ENCODE data around the gene PARVG. TPM values are rescaled to one million over a fixed set of nuclear protein-coding genes. Genes with fewer than 3 reads are reported as not detected.

The PARVG gene
- total RNA-seq, 4 donors from 2014 or later: 7.1 to 16.2 (median 11.2) TPM

DNA sequence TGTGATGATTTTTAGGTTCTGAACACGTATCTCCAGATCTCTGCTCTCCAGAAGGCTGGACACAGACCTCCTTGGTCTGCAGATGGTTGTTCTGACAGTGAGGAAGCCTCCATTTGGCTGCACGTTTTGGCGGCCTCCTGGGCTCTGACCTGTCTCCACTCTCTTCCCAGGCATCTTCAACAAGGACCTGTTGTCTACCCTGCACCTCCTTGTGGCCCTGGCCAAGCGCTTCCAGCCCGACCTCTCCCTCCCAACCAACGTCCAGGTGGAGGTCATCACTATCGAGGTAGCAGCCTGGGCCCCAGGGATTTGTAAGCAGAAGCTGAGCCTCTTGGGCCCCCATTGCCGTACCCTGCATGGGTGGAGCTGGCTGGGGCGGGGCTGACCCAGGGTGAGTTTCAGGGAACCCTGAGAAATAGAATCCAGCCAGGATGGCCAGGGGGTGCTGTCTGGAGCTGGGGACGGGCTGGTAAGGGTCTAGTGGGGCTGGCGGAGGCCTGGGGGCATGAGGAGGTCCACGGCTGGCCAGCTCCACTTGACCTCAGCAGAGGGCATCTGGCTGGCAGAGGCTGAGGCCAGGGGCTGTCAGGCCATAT, 9.8 kb downstream of the PARVG start:
- Histone ChIP-seq H3K36me3 (no peaks in the 10 kb centered on the region), H3K4me3 (no peak overlapping the region), H3K27me3 (peaks cover 0 to 61% (median 0%) of the 10 kb centered on the region in 4 donors), H3K9me3 (no peaks in the 10 kb centered on the region), H3K4me1 (peaks cover 0 to 3% (median 2%) of the 10 kb centered on the region in 4 donors), H3K27ac (replicated peaks in 1 of 4) (no peak overlapping the region)
- intact Hi-C loops (cut with DNase I): no loop called here
- no peak for TF ChIP-seq POLR2A (IDR thresholded peaks at IDR 0.05; ENCODE audit: low read depth)
- no peak for TF ChIP-seq EP300 (IDR thresholded peaks at IDR 0.05)
- no peak for TF ChIP-seq POLR2AphosphoS5 (IDR thresholded peaks at IDR 0.05)
- TF ChIP-seq, protein P1, sequence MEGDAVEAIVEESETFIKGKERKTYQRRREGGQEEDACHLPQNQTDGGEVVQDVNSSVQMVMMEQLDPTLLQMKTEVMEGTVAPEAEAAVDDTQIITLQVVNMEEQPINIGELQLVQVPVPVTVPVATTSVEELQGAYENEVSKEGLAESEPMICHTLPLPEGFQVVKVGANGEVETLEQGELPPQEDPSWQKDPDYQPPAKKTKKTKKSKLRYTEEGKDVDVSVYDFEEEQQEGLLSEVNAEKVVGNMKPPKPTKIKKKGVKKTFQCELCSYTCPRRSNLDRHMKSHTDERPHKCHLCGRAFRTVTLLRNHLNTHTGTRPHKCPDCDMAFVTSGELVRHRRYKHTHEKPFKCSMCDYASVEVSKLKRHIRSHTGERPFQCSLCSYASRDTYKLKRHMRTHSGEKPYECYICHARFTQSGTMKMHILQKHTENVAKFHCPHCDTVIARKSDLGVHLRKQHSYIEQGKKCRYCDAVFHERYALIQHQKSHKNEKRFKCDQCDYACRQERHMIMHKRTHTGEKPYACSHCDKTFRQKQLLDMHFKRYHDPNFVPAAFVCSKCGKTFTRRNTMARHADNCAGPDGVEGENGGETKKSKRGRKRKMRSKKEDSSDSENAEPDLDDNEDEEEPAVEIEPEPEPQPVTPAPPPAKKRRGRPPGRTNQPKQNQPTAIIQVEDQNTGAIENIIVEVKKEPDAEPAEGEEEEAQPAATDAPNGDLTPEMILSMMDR (IDR thresholded peaks at IDR 0.05): no peak
- 90% methylated on average over 10 of the region's 12 CpGs for WGBS
- no peak for DNase-seq (ENCODE audit: extremely low spot score)

DNA sequence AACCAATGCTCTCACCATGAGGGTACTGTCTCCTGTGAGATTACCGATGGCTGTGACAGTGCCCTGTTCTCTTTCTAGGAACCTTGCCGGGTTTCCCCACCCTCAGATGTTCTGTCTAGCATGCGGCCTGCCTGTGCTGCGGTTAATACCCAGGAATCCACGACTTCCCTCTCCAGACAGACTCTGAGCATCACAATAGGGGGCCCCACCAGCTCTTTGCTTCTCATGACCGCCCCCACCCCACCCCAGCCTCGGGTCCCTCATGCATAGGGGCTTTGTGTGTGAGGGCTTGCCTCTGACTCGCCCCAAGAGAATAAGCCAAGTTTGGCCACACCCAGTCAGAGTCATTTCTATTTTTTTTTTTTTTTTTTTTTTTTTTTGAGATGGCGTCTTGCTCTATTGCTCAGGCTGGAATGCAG, 10.3 kb downstream of the PARVG start:
- WGBS: 81% methylated on average over 9 of the region's 9 CpGs
- no peaks in the 10 kb centered on the region for H3K9me3 ChIP-seq
- peaks cover 0 to 55% (median 0%) of the 10 kb centered on the region in 4 donors for H3K27me3 ChIP-seq
- intact Hi-C loops (cut with DNase I): no loop called here
- no peak overlapping the region for H3K27ac ChIP-seq (replicated peaks in 1 of 4)
- TF ChIP-seq POLR2AphosphoS5 (IDR thresholded peaks at IDR 0.05) (no peak), POLR2A (IDR thresholded peaks at IDR 0.05; ENCODE audit: low read depth) (no peak), EP300 (IDR thresholded peaks at IDR 0.05) (no peak)
- TF ChIP-seq, protein P1 (IDR thresholded peaks at IDR 0.05): no peak
- DNase-seq (ENCODE audit: extremely low spot score): no peak
- no peaks in the 10 kb centered on the region for H3K36me3 ChIP-seq
- H3K4me3 ChIP-seq: no peak overlapping the region
- peaks cover 0 to 9% (median 7%) of the 10 kb centered on the region in 4 donors for H3K4me1 ChIP-seq

DNA sequence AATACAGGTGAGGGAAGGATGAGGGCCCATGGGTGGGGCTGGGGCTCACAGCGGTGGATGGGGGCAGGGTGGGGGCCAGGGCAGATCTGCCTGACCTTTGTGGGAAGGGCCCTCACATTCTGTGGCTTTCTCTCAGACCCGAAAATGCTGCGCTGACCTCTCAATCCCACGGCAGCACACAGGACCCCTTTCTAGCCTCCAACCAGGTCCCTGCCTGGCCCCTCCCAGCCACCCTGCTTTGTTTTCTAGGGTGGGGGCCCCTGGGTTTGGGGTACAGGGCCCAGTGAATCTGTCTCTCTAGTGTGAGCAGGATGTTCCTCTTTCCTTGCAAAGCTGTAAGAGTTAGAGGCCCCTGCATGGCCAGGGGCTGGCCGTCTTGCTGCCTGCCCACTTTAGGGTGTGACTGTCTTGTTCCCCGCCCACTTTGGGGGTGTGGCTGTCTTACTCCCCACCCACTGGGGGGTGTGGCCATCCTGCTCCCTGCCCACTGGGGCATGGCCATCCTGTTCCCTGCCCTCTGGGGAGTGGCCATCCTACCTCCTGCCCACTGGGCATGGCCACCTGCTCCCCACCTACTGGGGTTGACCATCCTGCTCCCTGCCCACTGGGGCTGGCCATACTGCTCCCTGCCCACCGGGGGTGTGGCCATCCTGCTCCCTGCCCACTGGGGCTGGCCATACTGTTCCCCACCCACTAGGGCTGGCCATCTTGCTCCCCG, 11.5 kb downstream of the PARVG start:
- no peak for TF ChIP-seq POLR2AphosphoS5 (IDR thresholded peaks at IDR 0.05)
- TF ChIP-seq, protein P1 (IDR thresholded peaks at IDR 0.05): no peak
- H3K9me3 ChIP-seq: no peaks in the 10 kb centered on the region
- 92% methylated on average over 2 of the region's 8 CpGs for WGBS
- H3K4me3 ChIP-seq: no peak overlapping the region
- no peaks in the 10 kb centered on the region for H3K36me3 ChIP-seq
- intact Hi-C loops (cut with DNase I): no loop called here
- no peak for DNase-seq (ENCODE audit: extremely low spot score)
- peaks cover 0 to 53% (median 0%) of the 10 kb centered on the region in 4 donors for H3K27me3 ChIP-seq
- H3K4me1 ChIP-seq: peaks cover 0 to 17% (median 13%) of the 10 kb centered on the region in 4 donors
- no peak overlapping the region for H3K27ac ChIP-seq (replicated peaks in 1 of 4)

DNA sequence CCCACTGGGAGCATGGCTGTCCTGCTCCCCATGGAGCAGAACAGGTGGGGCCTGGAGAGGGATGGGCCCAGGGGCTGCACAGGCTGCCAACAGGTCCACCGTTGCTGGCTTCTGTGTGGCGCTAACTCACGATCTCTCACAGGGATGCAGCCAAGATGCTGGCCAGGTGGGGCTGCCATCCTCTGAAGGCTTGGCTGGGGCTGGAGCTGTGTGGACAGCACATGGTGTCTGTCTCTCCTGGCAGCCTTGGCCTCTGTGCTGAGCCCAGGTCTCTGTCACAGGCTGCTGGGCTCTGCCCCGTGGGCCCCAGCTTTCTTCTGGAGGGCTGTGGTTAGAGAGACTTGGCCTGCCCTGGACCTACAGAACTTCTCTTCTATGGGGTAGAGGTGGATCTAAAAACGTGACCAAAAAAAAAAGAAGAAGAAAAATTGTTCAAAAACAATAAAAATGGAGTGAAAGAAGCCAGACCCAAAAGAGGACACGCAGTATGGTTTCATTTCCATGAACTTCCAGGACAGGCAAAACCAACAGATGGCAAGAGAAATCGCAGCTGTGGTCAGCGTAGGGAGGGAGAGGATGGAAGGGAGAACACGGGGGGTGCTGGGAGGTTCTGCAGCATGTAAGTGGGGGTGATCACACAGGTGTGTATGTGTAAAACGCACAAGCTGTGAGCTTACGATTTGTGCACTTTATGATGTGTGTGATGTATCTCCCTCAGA, 12.2 kb downstream of the PARVG start:
- peaks cover 0 to 17% (median 13%) of the 10 kb centered on the region in 4 donors for H3K4me1 ChIP-seq
- TF ChIP-seq POLR2A (IDR thresholded peaks at IDR 0.05; ENCODE audit: low read depth) (no peak), POLR2AphosphoS5 (IDR thresholded peaks at IDR 0.05) (no peak), EP300 (IDR thresholded peaks at IDR 0.05) (no peak)
- TF ChIP-seq, protein P1 (IDR thresholded peaks at IDR 0.05): no peak
- no peak for DNase-seq (ENCODE audit: extremely low spot score)
- intact Hi-C loops (cut with DNase I): no loop called here
- H3K9me3 ChIP-seq: no peaks in the 10 kb centered on the region
- WGBS: 59% methylated on average over 11 of the region's 11 CpGs
- H3K27ac ChIP-seq (replicated peaks in 1 of 4): no peak overlapping the region
- H3K4me3 ChIP-seq: no peak overlapping the region
- H3K27me3 ChIP-seq: peaks cover 0 to 48% (median 0%) of the 10 kb centered on the region in 4 donors
- no peaks in the 10 kb centered on the region for H3K36me3 ChIP-seq

Measured in esophagus muscularis mucosa (tissue), 4 donors.